Effector memory CD8-positive, alpha-beta T cell (primary cell): ENCODE measurements around the gene GEMIN7.

ENCODE experiments used
- ATAC-seq: fragments of 150-1000 bp; cut with Tn5 transposase; replicated peaks from 2 replicates; pipeline ENCODE4 v1.10.0; 2021; ENCODE audit warnings: mild to moderate bottlenecking, moderate library complexity
- DNase-seq, 3 experiments: peaks; one replicate each; pipeline ENCODE4 v3.0.0; 2021
- H3K27ac Mint-ChIP-seq, 2 donors: one replicate each; pipeline ENCODE4 v1.8.0; 2022; ENCODE audit warnings: mild to moderate bottlenecking in 2 of 2, mixed read lengths in 2 of 2, moderate library complexity in 2 of 2
- H3K27me3 Mint-ChIP-seq, 2 donors: one replicate each; pipeline ENCODE4 v1.8.0; 2022; ENCODE audit warnings: mixed read lengths in 2 of 2
- H3K36me3 Mint-ChIP-seq: one replicate; pipeline ENCODE4 v1.8.0; 2022; ENCODE audit warnings: mild to moderate bottlenecking, moderate library complexity, mixed read lengths; ENCODE audit not compliant: insufficient read depth
- H3K4me1 Mint-ChIP-seq, 2 donors: one replicate each; pipeline ENCODE4 v1.8.0; 2022; ENCODE audit warnings: low read depth in 2 of 2, mixed read lengths in 2 of 2
- H3K4me3 Mint-ChIP-seq, 2 donors: one replicate each; pipeline ENCODE4 v1.8.0; 2022; ENCODE audit warnings: mild to moderate bottlenecking in 2 of 2, mixed read lengths in 2 of 2, moderate library complexity in 2 of 2
- H3K9me3 Mint-ChIP-seq, 2 donors: one replicate each; pipeline ENCODE4 v1.8.0; 2022; ENCODE audit warnings: mixed read lengths in 2 of 2

The GEMIN7 gene

DNA sequence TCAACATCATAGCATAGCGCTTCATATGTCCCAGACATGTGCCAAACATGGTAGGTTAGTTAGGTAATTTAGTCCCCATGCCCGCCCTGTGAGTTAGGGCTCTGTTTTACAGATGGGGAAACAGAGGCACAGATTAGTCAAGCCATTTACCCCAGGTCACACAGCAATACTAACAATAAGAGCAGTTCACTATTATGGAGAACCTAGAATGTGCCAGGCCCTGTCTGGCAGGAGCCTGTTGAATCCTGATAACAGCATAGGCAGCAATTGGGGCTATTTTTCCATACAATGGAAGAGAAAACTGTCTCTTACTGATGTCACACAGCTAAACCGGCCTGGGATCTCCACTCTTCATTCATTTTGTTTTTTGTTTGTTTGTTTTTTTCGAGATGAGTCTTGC is 7.4 kb downstream of the GEMIN7 start:
- Mint-ChIP-seq H3K4me1 (peaks cover 26% of the 10 kb centered on the region in 2 donors), H3K27me3 (no peaks in the 10 kb centered on the region), H3K9me3 (no peaks in the 10 kb centered on the region), H3K4me3 (no peak overlapping the region), H3K36me3 (peaks cover 38% of the 10 kb centered on the region), H3K27ac (peak overlapping the region; percentile 39 to 47)
- ATAC-seq (no peak), DNase-seq (no peak)

DNA sequence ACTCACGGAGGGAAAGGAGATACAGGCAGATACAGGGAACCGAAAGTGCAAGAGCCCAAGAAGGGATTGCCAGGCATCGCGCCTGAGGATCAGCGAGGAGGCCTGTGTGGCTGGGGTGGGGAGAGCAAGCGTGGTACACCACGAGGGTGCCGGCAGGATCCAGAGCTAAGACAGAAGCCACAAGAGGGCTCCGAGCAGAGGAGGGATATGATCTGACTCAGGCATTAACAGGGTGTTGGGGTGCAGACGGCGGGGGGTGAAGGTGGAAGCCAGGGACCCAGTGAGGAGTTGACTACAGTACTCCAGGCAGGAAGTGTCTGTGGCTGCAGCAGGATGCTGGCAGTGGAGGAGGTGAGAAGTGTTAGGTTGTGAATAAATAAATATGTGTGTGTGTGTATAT is 8.5 kb downstream of the GEMIN7 start:
- H3K27me3 Mint-ChIP-seq = no peaks in the 10 kb centered on the region
- peaks cover 24 to 25% of the 10 kb centered on the region in 2 donors for H3K4me1 Mint-ChIP-seq
- H3K9me3 Mint-ChIP-seq = no peaks in the 10 kb centered on the region
- DNase-seq = peak; percentile 80 to 85 (median 83)
- peak overlapping the region; percentile 39 to 47 for H3K27ac Mint-ChIP-seq
- H3K4me3 Mint-ChIP-seq = peak overlapping the region; percentile 45 to 46
- peak; percentile 91 for ATAC-seq
- H3K36me3 Mint-ChIP-seq = peaks cover 42% of the 10 kb centered on the region

DNA sequence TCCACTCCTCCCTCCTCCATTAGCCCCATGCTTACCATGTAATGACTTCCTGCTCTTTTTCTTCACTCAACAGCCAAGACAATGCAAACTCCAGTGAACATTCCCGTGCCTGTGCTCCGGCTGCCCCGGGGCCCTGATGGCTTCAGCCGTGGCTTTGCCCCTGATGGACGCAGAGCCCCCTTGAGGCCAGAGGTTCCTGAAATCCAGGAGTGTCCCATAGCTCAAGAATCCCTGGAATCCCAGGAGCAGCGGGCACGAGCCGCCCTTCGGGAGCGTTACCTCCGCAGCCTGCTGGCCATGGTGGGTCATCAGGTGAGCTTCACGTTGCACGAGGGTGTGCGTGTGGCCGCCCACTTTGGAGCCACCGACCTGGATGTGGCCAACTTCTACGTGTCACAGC is 11.0 kb downstream of the GEMIN7 start:
- no peak for DNase-seq
- Mint-ChIP-seq H3K4me3 (no peak overlapping the region), H3K4me1 (peaks cover 44 to 48% of the 10 kb centered on the region in 2 donors), H3K36me3 (peaks cover 42% of the 10 kb centered on the region), H3K27ac (no peak overlapping the region), H3K27me3 (no peaks in the 10 kb centered on the region), H3K9me3 (no peaks in the 10 kb centered on the region)
- ATAC-seq = no peak

DNA sequence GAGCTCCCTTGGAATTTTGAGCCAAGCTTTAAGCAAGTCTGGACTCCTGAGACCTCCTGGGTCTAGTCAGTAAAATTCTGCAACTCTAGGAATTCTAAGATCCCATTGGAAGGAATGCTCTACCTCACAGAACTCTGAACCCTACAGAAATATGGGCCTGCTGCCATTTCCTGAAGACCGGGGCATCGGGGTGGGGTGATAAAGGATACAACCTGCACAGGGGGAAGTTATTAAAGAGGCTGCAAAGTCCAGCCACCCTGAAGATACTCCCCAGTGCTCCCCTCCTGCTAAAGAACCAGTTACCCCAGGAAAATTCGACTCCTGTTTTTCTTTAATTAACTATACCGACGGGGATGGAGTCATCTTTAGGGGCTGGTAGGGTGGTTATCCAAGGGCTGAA is 11.5 kb downstream of the GEMIN7 start:
- Mint-ChIP-seq H3K4me3 (peak overlapping the region in 1 of 2 donors; percentile 98), H3K36me3 (peaks cover 41% of the 10 kb centered on the region), H3K9me3 (no peaks in the 10 kb centered on the region), H3K4me1 (peaks cover 44 to 49% of the 10 kb centered on the region in 2 donors), H3K27me3 (no peaks in the 10 kb centered on the region), H3K27ac (peak overlapping the region in 1 of 2 donors; percentile 99)
- ATAC-seq (no peak), DNase-seq (no peak)

DNA sequence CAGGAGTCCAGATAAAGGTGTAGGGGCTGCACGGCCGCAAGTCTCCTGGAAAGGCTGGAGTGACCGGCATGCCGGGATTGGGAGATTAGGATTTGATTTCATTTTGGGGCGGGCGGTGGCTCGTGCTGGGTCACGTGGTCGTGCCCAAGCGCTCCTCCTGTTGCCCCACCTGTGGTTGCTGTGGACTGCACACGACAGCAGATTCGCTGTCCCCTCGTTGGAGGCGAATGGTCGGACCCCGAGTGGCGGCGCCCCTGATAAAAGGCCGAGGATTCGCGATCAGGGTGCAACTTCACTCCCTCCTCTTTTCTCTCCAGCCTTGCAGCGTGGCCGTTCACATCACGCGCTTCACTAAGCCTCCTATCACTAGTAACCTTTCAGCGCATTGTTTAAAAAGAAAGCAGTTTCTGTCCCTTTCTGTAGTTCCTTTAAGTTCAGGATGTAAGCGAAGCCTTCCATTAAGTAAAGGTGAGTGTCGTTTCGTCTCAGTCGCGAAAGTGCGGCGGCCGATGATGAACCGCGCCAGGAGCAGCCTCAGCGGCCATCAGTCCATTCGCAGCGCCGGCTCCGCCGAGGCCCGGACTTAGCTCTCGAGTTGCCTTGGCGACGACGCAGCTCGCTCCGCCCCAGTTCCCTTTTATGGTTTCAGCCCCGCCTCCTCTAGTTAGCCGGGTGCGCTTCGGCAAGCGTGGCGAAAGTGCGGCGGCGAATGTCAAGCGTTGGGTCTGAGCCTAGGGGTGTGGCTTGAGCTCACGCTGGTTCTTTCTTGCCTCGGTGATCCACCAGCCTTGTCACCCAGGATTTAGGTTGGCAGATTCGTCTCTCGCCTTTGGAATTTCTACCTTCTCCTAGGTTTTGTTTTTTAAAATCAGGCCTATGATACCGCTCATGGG is 12.2 kb downstream of the GEMIN7 start:
- ATAC-seq = peak; percentile 44
- Mint-ChIP-seq H3K9me3 (no peaks in the 10 kb centered on the region), H3K27ac (peak overlapping the region; percentile 99), H3K4me3 (peak overlapping the region; percentile 98), H3K36me3 (peaks cover 41% of the 10 kb centered on the region), H3K4me1 (peaks cover 51 to 54% of the 10 kb centered on the region in 2 donors), H3K27me3 (no peaks in the 10 kb centered on the region)
- peak; percentile 88 to 96 (median 94) for DNase-seq

DNA sequence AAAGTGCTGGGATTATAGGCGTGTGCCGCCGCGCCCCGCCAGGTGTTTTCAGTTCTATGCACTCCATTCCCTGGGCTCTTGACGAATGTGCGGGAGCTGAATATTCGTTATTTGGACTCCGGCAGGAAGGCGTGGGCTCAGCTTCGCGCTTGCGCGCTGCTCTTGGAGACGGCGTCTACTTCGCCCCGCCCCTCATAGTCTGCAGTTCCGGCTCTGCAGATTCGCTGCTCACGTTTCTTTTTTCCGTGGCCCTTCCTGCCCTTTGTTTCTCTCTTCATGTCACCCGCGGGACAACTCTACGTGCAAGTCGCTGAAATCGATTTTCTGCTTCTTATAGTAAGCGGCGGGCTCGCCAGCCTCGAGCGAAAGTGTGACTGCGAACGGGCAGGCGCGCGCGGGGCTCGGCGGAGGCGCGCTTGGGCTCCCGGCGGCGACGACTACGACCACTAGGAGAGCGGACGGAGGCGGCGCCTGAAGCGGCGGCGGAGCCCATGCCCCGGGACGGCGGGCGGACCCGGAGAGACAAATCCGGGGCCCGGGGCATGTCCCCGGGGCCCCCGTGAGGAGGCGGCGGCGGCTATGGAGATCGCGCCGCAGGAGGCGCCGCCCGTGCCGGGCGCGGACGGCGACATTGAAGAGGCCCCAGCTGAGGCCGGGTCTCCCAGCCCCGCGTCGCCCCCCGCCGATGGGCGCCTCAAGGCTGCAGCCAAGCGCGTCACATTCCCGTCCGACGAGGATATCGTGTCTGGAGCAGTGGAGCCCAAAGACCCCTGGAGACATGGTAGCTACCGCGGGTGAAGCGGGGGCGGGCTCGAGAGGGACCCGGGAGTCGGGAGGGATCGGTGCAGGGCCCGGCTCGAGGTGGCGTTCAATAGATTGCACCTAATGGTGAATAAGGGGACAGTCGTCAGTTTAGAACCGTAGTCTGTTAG is 14.0 kb downstream of the GEMIN7 start, which contains the start of gene PPP1R37:
Gene PPP1R37, plus strand, starts transcription at position 433 of the 932 bp plus-strand sequence. Its CDS starts 147 bp downstream, at position 580.
- peak within 1 kb of the TSS; percentile 99 for H3K27ac Mint-ChIP-seq
- peaks cover 58 to 60% of the 10 kb centered on the region in 2 donors for H3K4me1 Mint-ChIP-seq
- peak within 1 kb of the TSS; percentile 98 for H3K4me3 Mint-ChIP-seq
- peaks cover 36% of the 10 kb centered on the region for H3K36me3 Mint-ChIP-seq
- ATAC-seq (peak; percentile 69), DNase-seq (peak; percentile 85 to 88 (median 87))
- H3K27me3 Mint-ChIP-seq = no peaks in the 10 kb centered on the region
- no peaks in the 10 kb centered on the region for H3K9me3 Mint-ChIP-seq

DNA sequence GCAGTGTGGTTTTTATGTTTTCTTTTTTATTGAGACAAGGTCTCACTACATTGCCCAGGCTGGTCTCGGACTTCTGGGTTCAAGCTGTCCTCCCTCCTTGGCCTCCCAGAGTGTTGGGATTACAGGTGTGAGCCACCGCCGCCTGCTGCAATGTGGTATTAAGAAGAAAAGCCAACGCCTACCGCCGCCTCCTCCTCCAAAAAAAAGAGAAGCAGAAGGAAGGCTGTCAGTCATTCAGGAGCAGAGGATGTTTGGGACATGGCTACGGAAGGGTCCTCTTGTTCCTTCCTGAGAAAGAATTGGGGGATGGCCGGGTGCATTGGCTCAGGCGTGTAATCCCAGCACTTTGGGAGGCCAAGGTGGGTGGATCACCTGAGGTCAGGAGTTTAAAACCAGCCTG is 15.1 kb downstream of the GEMIN7 start:
- peak overlapping the region; percentile 99 for H3K27ac Mint-ChIP-seq
- DNase-seq (no peak), ATAC-seq (no peak)
- no peaks in the 10 kb centered on the region for H3K9me3 Mint-ChIP-seq
- peaks cover 58 to 67% of the 10 kb centered on the region in 2 donors for H3K4me1 Mint-ChIP-seq
- H3K27me3 Mint-ChIP-seq = no peaks in the 10 kb centered on the region
- H3K36me3 Mint-ChIP-seq = peaks cover 36% of the 10 kb centered on the region
- H3K4me3 Mint-ChIP-seq = peak overlapping the region; percentile 98

DNA sequence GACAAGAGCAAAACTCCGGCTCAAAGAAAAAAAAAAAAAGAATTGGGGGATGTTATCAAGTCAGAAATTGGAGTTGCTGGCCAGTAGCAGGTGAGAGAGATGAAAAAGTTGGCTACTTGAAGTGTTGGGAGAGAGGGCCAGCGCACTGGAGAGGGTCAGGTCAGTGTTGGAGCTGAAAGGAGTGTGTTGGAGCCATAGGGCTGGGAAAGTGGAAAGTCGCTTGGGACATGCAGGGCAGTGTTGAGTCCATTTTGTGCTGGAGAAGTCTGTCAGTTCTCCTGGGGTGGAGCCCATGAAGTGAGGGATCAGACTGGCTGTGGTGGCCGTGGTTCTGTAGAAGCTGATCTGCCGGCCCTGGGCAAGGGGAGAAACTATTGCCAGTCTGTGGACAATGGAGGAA is 15.6 kb downstream of the GEMIN7 start:
- peak overlapping the region in 1 of 2 donors; percentile 99 for H3K27ac Mint-ChIP-seq

DNA sequence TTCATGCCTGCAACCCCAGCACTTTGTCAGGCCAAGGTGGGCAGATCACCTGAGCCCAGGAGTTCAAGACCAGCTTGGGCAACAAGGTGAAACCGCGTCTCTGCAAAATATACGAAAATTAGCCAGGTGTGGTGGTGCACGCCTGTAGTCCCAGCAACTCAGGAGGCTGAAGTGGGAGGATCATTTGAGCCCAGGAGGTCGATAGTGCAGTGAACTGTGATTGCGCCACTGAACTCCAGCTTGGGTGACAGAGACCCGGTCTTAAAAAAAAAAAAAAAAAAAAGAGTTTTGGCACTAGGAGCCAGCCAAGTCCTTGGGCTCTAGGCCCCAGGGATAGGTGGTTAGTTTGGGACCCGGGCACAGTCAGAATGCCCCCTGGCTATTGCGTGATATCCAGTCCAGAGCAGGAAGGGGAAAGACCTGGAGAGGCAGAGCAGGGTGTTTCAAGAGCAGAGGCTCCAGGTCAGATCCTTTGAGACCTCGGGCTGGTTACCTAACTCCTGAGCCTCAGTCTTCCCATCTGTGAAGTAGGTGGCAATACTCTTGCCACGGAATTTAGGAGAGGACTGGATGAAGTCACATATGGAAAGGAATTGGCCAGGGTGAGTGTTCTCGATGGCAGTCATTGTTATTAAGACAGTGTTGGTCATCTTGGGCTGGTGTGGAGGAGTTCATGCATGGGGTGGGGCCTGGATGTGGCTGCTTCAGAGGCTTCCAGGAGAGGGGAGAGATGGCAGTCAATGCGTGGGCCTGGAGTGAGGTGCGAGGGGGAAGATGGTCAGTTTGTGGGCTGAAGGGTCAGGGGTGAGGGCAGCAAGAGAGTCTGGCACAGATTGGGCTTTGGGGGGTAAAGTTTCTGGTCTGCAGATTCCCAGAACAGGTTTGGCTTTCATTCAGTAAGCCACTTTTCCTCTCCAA is 16.7 kb downstream of the GEMIN7 start:
- no peaks in the 10 kb centered on the region for H3K27me3 Mint-ChIP-seq
- peaks cover 30% of the 10 kb centered on the region for H3K36me3 Mint-ChIP-seq
- peak overlapping the region; percentile 74 to 87 for H3K27ac Mint-ChIP-seq
- ATAC-seq = no peak
- peaks cover 65 to 72% of the 10 kb centered on the region in 2 donors for H3K4me1 Mint-ChIP-seq
- DNase-seq = no peak
- H3K4me3 Mint-ChIP-seq = peak overlapping the region in 1 of 2 donors; percentile 47
- H3K9me3 Mint-ChIP-seq = no peaks in the 10 kb centered on the region

More for the DNA sequence above, 15.6 kb downstream of the GEMIN7 start:
- peak overlapping the region; percentile 98 for H3K4me3 Mint-ChIP-seq
- H3K9me3 Mint-ChIP-seq = no peaks in the 10 kb centered on the region
- peaks cover 58 to 69% of the 10 kb centered on the region in 2 donors for H3K4me1 Mint-ChIP-seq
- ATAC-seq (no peak), DNase-seq (no peak)
- H3K27me3 Mint-ChIP-seq = no peaks in the 10 kb centered on the region
- H3K36me3 Mint-ChIP-seq = peaks cover 34% of the 10 kb centered on the region

DNA sequence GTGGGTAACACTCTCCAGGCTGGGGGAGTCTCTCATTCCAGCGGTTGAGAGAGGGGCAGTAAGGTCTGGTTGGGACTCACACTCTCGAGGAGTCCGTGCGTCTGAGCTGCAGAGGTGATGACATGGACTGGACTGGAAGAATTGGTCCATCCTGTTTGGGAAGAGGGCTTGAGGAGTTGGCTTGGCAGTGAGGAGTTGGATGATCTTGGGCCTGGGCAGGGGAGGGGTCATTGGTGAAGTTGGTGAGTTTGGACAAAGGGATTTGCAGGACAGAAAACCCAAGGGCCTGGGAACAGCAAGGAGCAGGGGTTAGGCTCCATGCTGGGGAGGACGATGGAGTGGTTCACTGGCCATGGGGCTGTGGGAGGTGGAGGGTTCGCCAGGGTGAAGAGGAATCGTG is 17.6 kb downstream of the GEMIN7 start:
- Mint-ChIP-seq H3K27me3 (no peaks in the 10 kb centered on the region), H3K4me1 (peaks cover 70 to 72% of the 10 kb centered on the region in 2 donors), H3K4me3 (peak overlapping the region in 1 of 2 donors; percentile 47), H3K36me3 (peaks cover 23% of the 10 kb centered on the region), H3K9me3 (no peaks in the 10 kb centered on the region), H3K27ac (peak overlapping the region; percentile 74 to 87)
- ATAC-seq (no peak), DNase-seq (no peak)

DNA sequence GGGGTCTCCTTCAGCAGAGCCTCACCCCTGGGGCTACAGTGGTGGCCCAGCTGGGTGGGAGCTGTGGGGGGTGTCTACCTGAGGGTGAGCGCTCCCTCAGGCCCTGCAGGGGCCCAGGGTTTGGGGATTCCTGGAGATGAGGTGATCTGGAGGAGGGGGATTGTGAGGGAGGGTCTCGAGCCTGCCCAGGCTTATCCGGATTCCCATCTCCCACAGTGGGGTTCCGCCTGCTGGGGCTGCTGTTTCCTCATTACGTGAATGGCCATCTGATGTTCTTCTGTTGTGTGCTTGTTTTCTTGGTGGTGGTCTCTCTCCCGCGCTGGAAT is 18.4 kb downstream of the GEMIN7 start:
- H3K4me3 Mint-ChIP-seq = no peak overlapping the region
- H3K9me3 Mint-ChIP-seq = no peaks in the 10 kb centered on the region
- peaks cover 68 to 70% of the 10 kb centered on the region in 2 donors for H3K4me1 Mint-ChIP-seq
- ATAC-seq (no peak), DNase-seq (no peak)
- H3K36me3 Mint-ChIP-seq = peaks cover 16% of the 10 kb centered on the region
- H3K27ac Mint-ChIP-seq = peak overlapping the region; percentile 59 to 87
- no peaks in the 10 kb centered on the region for H3K27me3 Mint-ChIP-seq

DNA sequence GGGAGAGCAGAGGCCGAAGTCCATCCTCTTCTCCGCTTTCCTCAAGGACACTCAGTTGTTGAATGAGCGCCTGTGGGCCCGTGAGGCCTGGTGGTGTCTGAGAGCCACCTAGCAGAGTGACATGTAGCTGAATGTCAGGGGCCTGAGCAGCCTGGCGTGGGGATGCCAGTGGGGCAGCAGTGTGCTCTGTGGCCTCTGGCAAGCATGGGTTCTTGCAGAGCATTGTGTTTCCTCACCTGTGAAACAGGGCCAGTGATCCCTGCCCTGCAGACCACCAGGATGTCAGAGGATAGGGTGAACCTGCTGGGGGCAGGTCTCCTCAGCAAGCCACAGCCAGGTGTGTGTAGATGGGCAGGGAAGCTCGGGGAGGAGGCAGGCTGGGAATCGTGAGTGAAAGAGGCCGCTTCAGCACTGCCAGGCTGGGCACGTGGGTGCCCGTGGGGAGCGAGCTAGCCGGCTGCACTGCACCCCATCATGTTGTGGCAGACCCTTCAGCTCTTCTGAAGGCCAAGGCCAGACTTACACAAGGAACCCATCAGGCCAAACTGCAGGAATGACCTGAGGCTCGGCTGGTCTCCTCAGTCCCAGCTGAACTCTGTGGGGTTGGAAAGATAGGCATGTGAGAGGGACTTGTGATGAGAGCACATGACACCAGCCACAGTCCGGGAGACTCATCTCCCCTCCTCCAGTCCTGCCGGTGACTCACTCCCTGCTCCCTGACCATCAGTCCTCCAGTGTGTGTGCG is 18.9 kb downstream of the GEMIN7 start:
- H3K4me3 Mint-ChIP-seq = no peak overlapping the region
- H3K4me1 Mint-ChIP-seq = peaks cover 67 to 70% of the 10 kb centered on the region in 2 donors
- H3K36me3 Mint-ChIP-seq = peaks cover 10% of the 10 kb centered on the region
- no peak for ATAC-seq
- no peak for DNase-seq
- H3K27me3 Mint-ChIP-seq = no peaks in the 10 kb centered on the region
- H3K9me3 Mint-ChIP-seq = no peaks in the 10 kb centered on the region
- H3K27ac Mint-ChIP-seq = peak overlapping the region; percentile 59 to 87
